ENCODE data around the gene NDRG3.

NDRG3 gene

GRCh38 chr20:36606158-36607066 lies 139.5 kb downstream of the NDRG3 start:
- H2AFZ ChIP-seq (ENCODE audit: low read length), result no peak overlapping the region

GRCh38 chr20:36605399-36606157 lies 140.3 kb downstream of the NDRG3 start, which contains the start of gene RAB5IF:
Gene RAB5IF, plus strand, starts transcription at chr20:36605779. Its CDS starts 173 bp downstream, at chr20:36605952.
- Histone ChIP-seq H3K27ac (ENCODE audit: low read depth, low read length, poor library complexity, severe bottlenecking) (peak within 1 kb of the TSS; percentile 83), H3K9ac (ENCODE audit: low read length) (peak within 1 kb of the TSS; percentile 88), H3K4me3 (ENCODE audit: low read depth, low read length, poor library complexity, severe bottlenecking) (peak within 1 kb of the TSS; percentile 93), H2AFZ (ENCODE audit: low read length) (peak within 1 kb of the TSS; percentile 29; the same call in 1 of the 2 replicates), H3K9me2 (ENCODE audit: low read depth, low read length) (no peaks in the 10 kb centered on the region), H3K79me2 (ENCODE audit: insufficient read depth, low read length) (peaks cover 22% of the 10 kb centered on the region), H3F3A (ENCODE audit: insufficient read depth, low read length) (no peaks in the 10 kb centered on the region), H3K36me3 (ENCODE audit: insufficient read depth, low read length) (peaks cover 33% of the 10 kb centered on the region), H3K9me3 (ENCODE audit: low read length) (no peaks in the 10 kb centered on the region), H4K20me1 (ENCODE audit: insufficient read depth, low read length) (no peaks in the 10 kb centered on the region), H3K27me3 (ENCODE audit: insufficient read depth, low read length) (no peaks in the 10 kb centered on the region), H3K4me2 (ENCODE audit: low read length) (peak within 1 kb of the TSS; percentile 90), H3K4me1 (ENCODE audit: insufficient read depth, low read length, severe bottlenecking) (peaks cover 24% of the 10 kb centered on the region)
- TF ChIP-seq CTCF (IDR thresholded peaks at IDR 0.05; ENCODE audit: low read length), result peak; percentile 82
- TF ChIP-seq EZH2 (IDR thresholded peaks at IDR 0.05; ENCODE audit: borderline replicate concordance, low read length), result no peak

More at GRCh38 chr20:36606158-36607066, 139.5 kb downstream of the NDRG3 start:
- peaks cover 22% of the 10 kb centered on the region for H3K79me2 ChIP-seq (ENCODE audit: insufficient read depth, low read length)
- H3K27me3 ChIP-seq (ENCODE audit: insufficient read depth, low read length), result no peaks in the 10 kb centered on the region
- H3K36me3 ChIP-seq (ENCODE audit: insufficient read depth, low read length), result peaks cover 41% of the 10 kb centered on the region
- peak overlapping the region; percentile 90 for H3K4me2 ChIP-seq (ENCODE audit: low read length)
- peaks cover 24% of the 10 kb centered on the region for H3K4me1 ChIP-seq (ENCODE audit: insufficient read depth, low read length, severe bottlenecking)
- TF ChIP-seq EZH2 (IDR thresholded peaks at IDR 0.05; ENCODE audit: borderline replicate concordance, low read length) (no peak), CTCF (IDR thresholded peaks at IDR 0.05; ENCODE audit: low read length) (no peak)
- peak overlapping the region; percentile 88 for H3K9ac ChIP-seq (ENCODE audit: low read length)
- no peaks in the 10 kb centered on the region for H3K9me3 ChIP-seq (ENCODE audit: low read length)
- H4K20me1 ChIP-seq (ENCODE audit: insufficient read depth, low read length), result no peaks in the 10 kb centered on the region
- no peaks in the 10 kb centered on the region for H3K9me2 ChIP-seq (ENCODE audit: low read depth, low read length)
- H3F3A ChIP-seq (ENCODE audit: insufficient read depth, low read length), result no peaks in the 10 kb centered on the region
- peak overlapping the region; percentile 23 for H3K27ac ChIP-seq (ENCODE audit: low read depth, low read length, poor library complexity, severe bottlenecking)
- peak overlapping the region; percentile 93 for H3K4me3 ChIP-seq (ENCODE audit: low read depth, low read length, poor library complexity, severe bottlenecking)

GRCh38 chr20:36604952-36605398 lies 140.9 kb downstream of the NDRG3 start:
- Histone ChIP-seq H3K9me3 (ENCODE audit: low read length) (no peaks in the 10 kb centered on the region), H3F3A (ENCODE audit: insufficient read depth, low read length) (no peaks in the 10 kb centered on the region), H3K9me2 (ENCODE audit: low read depth, low read length) (no peaks in the 10 kb centered on the region), H3K27me3 (ENCODE audit: insufficient read depth, low read length) (no peaks in the 10 kb centered on the region), H3K36me3 (ENCODE audit: insufficient read depth, low read length) (peaks cover 27% of the 10 kb centered on the region), H3K4me1 (ENCODE audit: insufficient read depth, low read length, severe bottlenecking) (peaks cover 27% of the 10 kb centered on the region), H3K4me3 (ENCODE audit: low read depth, low read length, poor library complexity, severe bottlenecking) (peak overlapping the region; percentile 93), H3K27ac (ENCODE audit: low read depth, low read length, poor library complexity, severe bottlenecking) (peak overlapping the region; percentile 83), H3K9ac (ENCODE audit: low read length) (peak overlapping the region; percentile 73), H3K4me2 (ENCODE audit: low read length) (peak overlapping the region; percentile 80), H2AFZ (ENCODE audit: low read length) (peak overlapping the region; percentile 29; the same call in 1 of the 2 replicates), H4K20me1 (ENCODE audit: insufficient read depth, low read length) (no peaks in the 10 kb centered on the region), H3K79me2 (ENCODE audit: insufficient read depth, low read length) (peaks cover 22% of the 10 kb centered on the region)
- no peak for TF ChIP-seq CTCF (IDR thresholded peaks at IDR 0.05; ENCODE audit: low read length)
- no peak for TF ChIP-seq EZH2 (IDR thresholded peaks at IDR 0.05; ENCODE audit: borderline replicate concordance, low read length)

Measured in OCI-LY1 (cell line).